Measurements from ENCODE around the gene MSI1.
A peak's percentile ranks its signal among the peaks of the same experiment; 100 is the strongest.

The MSI1 gene

DNA sequence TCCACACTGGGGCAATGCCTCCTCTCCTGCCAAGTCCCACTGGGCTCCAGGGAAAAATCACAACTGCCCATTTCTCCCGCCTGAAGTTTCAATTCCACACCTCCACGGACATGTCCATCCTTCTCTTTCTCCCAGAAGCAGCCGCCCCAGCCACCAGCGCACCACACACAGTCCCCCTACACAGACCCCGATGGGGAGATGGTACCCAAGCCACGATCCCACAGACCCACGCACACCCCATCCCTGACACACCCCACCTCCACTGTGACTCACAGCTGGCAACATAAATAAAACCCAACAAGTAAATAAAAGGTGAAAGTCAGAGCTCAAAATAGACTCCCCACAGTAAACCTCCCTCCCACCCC lies 2.6 kb downstream of the MSI1 start:
- WGBS, 2 experiments (ENCODE audit: insufficient coverage in 2 of 2) = 98% methylated on average over 5 to 6 of the region's 7 CpGs
- no peaks in the 10 kb centered on the region for H3K9me3 ChIP-seq (ENCODE audit: control insufficient read depth, low read length)
- peaks cover 29% of the 10 kb centered on the region for H3K4me1 ChIP-seq (ENCODE audit: control insufficient read depth, insufficient read depth, low read length, poor library complexity, severe bottlenecking)
- H3K27ac ChIP-seq (ENCODE audit: low read depth, low read length, severe bottlenecking) = no peak overlapping the region
- no peak overlapping the region for H3K4me3 ChIP-seq (ENCODE audit: extremely low read depth, insufficient read depth, low read length, poor library complexity, severe bottlenecking)
- H3K36me3 ChIP-seq (ENCODE audit: control insufficient read depth, insufficient read depth, low read length) = peaks cover 37% of the 10 kb centered on the region

DNA sequence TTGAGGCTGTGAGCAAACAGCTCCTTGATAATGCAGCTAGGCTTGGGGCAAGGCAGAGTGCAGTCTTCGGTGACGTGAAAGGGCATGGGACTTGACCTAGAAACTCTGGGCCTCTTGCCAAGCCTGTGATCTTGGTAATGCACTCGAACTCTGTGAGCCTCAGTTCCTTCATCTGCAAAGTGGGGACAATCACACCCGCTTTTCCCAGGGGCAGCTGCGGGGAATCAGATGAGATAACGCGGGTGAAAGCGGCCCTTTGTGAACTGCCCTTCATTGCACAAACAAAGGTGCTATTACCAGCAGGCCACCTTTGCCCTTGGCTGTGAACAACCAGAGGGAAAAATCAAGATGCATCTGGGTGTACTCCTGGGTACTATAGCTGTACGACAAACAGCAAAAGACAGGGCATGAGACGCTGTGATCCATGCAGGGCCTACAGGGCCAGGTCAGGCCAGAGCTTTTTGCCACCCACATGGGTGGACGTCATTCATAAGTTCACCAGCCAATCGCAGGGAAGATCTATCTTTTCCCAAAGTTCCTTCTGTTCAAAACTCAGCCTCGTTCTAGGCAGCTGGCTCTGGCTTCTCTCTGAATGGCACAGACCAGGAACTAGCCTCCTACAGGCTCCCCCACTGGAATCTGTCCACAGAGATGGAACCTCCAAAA lies 3.2 kb downstream of the MSI1 start:
- Histone ChIP-seq H3K9me3 (ENCODE audit: control insufficient read depth, low read length) (no peaks in the 10 kb centered on the region), H3K4me1 (ENCODE audit: control insufficient read depth, insufficient read depth, low read length, poor library complexity, severe bottlenecking) (peaks cover 33% of the 10 kb centered on the region), H3K36me3 (ENCODE audit: control insufficient read depth, insufficient read depth, low read length) (peaks cover 41% of the 10 kb centered on the region), H3K4me3 (ENCODE audit: extremely low read depth, insufficient read depth, low read length, poor library complexity, severe bottlenecking) (no peak overlapping the region), H3K27ac (ENCODE audit: low read depth, low read length, severe bottlenecking) (no peak overlapping the region)
- WGBS, 2 experiments (ENCODE audit: insufficient coverage in 2 of 2) = 91 to 98% methylated on average over 11 to 13 of the region's 13 CpGs

DNA sequence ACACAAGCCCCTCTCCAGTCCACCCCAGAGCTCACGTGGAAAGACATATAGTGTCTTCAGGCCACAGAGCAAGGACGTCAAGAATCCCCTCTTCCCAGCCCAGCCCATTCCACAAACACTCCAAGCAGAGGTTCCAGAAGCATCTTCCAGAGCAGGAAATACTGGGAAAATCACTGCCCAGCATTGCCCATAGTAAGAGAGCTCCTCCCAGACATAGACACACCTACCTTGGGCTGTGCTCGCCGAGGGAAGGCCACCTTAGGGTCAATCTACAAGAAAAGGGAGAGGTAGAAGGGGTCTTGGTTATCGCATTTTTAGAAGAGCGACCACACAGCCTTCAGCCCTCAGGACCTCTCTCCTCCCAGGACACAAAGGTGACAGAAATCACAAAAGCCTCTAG lies 4.5 kb downstream of the MSI1 start:
- 93% methylated on average over 2 of the region's 6 CpGs; no CpG with 5 or more reads in 1 of the 2 experiments for WGBS, 2 experiments (ENCODE audit: insufficient coverage in 2 of 2)
- no peak overlapping the region for H3K4me3 ChIP-seq (ENCODE audit: extremely low read depth, insufficient read depth, low read length, poor library complexity, severe bottlenecking)
- peaks cover 48% of the 10 kb centered on the region for H3K36me3 ChIP-seq (ENCODE audit: control insufficient read depth, insufficient read depth, low read length)
- peaks cover 29% of the 10 kb centered on the region for H3K4me1 ChIP-seq (ENCODE audit: control insufficient read depth, insufficient read depth, low read length, poor library complexity, severe bottlenecking)
- no peak overlapping the region for H3K27ac ChIP-seq (ENCODE audit: low read depth, low read length, severe bottlenecking)
- no peaks in the 10 kb centered on the region for H3K9me3 ChIP-seq (ENCODE audit: control insufficient read depth, low read length)

DNA sequence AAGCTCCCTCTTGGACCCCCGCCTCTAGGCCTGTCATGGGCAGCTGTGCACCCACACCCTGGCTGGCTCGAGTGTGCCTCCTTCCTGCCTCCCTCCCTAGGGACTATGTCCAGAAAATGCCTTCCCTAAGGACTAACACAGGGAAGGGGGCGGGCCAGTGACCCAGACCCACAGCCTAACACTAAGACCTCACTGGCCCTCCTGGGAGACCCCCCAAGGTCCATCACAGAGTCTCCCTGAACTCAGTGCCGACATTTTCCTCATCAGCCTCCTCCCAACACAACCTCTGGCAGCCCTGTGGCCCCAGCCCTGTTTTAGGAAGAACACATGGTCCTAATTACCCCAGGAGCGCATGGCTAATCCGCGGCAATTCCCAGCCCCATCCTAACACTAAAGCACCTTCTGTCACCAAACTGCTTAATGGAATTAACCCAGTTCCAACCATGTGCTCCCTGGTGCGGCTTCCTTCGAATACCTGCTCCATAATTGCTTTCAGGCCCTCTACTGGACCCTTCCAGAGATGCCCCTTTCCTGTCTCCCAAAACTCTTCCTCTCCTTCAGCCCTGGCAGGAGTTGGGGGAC lies 5.6 kb downstream of the MSI1 start:
- no peak overlapping the region for H3K4me3 ChIP-seq (ENCODE audit: extremely low read depth, insufficient read depth, low read length, poor library complexity, severe bottlenecking)
- H3K4me1 ChIP-seq (ENCODE audit: control insufficient read depth, insufficient read depth, low read length, poor library complexity, severe bottlenecking) = peaks cover 40% of the 10 kb centered on the region
- no peak overlapping the region for H3K27ac ChIP-seq (ENCODE audit: low read depth, low read length, severe bottlenecking)
- H3K36me3 ChIP-seq (ENCODE audit: control insufficient read depth, insufficient read depth, low read length) = peaks cover 56% of the 10 kb centered on the region
- H3K9me3 ChIP-seq (ENCODE audit: control insufficient read depth, low read length) = no peaks in the 10 kb centered on the region
- WGBS, 2 experiments (ENCODE audit: insufficient coverage in 2 of 2) = 80 to 92% methylated on average over 7 to 8 of the region's 9 CpGs

DNA sequence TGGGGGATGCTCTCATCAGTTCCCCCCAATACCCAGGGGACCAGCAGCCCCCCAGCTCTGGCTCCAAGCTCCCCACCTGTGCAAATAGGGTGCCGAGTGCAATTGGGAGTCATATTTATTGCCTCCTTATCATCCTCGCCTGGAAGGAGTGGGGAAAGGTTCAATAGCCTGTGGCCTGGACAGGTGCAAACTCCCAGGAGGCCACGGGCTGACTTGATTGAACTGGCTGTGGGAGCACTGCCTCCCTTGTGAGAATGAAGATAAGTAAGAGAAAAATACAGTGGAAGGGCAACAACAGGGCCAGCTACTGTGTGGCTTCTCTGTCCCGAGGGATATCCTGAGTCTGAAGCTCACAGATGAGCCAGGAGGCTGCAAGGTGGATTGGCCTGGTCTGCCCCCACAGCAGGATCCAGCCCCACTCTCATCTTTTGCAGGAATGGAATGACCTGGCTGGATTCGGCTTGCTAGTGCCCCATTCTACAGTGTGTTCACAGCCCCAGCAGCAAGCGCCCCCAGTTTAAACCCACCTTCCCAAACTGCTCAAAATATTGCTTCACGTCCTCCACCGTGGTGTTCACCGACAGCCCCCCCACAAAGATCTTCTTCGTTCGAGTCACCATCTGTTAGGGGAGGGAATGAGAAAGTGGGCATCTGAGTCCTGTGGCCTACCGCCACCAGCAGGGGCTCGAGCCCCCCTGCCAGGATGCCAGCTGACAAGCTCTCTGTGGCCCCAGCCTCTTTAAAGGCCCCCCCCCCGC lies 6.3 kb downstream of the MSI1 start:
- H3K27ac ChIP-seq (ENCODE audit: low read depth, low read length, severe bottlenecking) = peak overlapping the region; percentile 95
- H3K9me3 ChIP-seq (ENCODE audit: control insufficient read depth, low read length) = no peaks in the 10 kb centered on the region
- WGBS, 2 experiments (ENCODE audit: insufficient coverage in 2 of 2) = 84 to 93% methylated on average over 7 to 11 of the region's 14 CpGs
- H3K4me3 ChIP-seq (ENCODE audit: extremely low read depth, insufficient read depth, low read length, poor library complexity, severe bottlenecking) = no peak overlapping the region
- peaks cover 41% of the 10 kb centered on the region for H3K4me1 ChIP-seq (ENCODE audit: control insufficient read depth, insufficient read depth, low read length, poor library complexity, severe bottlenecking)
- H3K36me3 ChIP-seq (ENCODE audit: control insufficient read depth, insufficient read depth, low read length) = peaks cover 58% of the 10 kb centered on the region

DNA sequence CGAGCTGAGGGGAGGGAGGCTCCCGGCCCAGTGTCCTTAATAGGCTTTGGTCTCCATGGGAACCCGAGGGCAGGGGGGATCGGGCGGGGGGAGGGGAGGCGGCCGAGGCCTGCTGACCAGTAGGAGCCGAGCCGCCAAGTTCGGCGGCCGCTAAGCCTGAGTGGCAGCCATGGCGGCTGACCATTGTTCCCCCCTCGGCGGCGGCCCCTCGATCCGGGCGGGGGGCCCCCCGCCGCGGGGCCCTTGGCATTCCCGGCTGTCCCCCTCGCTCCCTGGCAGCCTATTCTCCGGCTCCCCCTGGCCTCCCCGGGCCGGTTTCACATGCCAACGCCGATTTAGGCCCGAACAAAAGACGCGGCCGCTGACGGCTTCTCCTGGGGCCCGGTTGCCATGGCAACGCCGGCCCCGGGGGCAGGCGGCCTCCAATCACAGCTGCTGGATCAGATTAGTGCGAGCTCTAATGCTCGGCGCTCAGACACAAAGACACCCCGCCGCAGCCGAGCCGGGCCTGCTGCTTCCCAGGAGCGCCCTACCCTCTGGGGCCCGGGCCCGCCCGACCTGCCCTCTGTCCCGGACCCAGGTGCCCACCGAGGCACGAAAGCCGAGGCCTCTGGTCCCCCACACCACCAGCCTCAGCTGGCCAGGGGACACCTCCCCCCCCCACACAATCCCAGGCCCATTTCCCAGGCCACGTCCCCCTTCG lies 7.3 kb downstream of the MSI1 start:
- peaks cover 39% of the 10 kb centered on the region for H3K4me1 ChIP-seq (ENCODE audit: control insufficient read depth, insufficient read depth, low read length, poor library complexity, severe bottlenecking)
- H3K36me3 ChIP-seq (ENCODE audit: control insufficient read depth, insufficient read depth, low read length) = peaks cover 68% of the 10 kb centered on the region
- WGBS, 2 experiments (ENCODE audit: insufficient coverage in 2 of 2) = 1 to 4% methylated on average over 41 to 42 of the region's 56 CpGs
- peak overlapping the region; percentile 31 for H3K4me3 ChIP-seq (ENCODE audit: extremely low read depth, insufficient read depth, low read length, poor library complexity, severe bottlenecking)
- H3K9me3 ChIP-seq (ENCODE audit: control insufficient read depth, low read length) = no peaks in the 10 kb centered on the region
- H3K27ac ChIP-seq (ENCODE audit: low read depth, low read length, severe bottlenecking) = peak overlapping the region; percentile 95

DNA sequence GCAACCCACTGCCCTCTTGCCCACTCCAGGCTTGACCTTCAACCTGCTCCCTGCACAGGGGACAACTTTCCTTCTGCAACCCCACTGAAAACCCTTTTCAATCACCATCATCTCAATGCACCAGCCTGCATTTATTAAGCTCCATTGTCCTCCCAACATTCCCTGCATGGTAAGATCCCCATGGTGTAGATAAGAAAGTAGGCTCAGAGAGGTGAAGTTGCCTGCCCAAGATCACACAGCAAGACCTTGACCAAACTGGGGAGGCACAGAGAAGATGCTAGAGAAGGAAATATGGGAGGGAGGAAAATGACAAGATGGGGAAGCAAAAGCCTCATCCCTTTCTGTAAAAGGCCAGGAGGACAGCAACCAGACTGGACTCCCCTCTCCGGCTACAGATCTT lies 9.8 kb downstream of the MSI1 start:
- 100% methylated on average over 1 of the region's 1 CpG; no CpG with 5 or more reads in 1 of the 2 experiments for WGBS, 2 experiments (ENCODE audit: insufficient coverage in 2 of 2)
- Histone ChIP-seq H3K4me3 (ENCODE audit: extremely low read depth, insufficient read depth, low read length, poor library complexity, severe bottlenecking) (no peak overlapping the region), H3K27ac (ENCODE audit: low read depth, low read length, severe bottlenecking) (peak overlapping the region; percentile 57), H3K36me3 (ENCODE audit: control insufficient read depth, insufficient read depth, low read length) (peaks cover 69% of the 10 kb centered on the region), H3K4me1 (ENCODE audit: control insufficient read depth, insufficient read depth, low read length, poor library complexity, severe bottlenecking) (peaks cover 38% of the 10 kb centered on the region), H3K9me3 (ENCODE audit: control insufficient read depth, low read length) (no peaks in the 10 kb centered on the region)

DNA sequence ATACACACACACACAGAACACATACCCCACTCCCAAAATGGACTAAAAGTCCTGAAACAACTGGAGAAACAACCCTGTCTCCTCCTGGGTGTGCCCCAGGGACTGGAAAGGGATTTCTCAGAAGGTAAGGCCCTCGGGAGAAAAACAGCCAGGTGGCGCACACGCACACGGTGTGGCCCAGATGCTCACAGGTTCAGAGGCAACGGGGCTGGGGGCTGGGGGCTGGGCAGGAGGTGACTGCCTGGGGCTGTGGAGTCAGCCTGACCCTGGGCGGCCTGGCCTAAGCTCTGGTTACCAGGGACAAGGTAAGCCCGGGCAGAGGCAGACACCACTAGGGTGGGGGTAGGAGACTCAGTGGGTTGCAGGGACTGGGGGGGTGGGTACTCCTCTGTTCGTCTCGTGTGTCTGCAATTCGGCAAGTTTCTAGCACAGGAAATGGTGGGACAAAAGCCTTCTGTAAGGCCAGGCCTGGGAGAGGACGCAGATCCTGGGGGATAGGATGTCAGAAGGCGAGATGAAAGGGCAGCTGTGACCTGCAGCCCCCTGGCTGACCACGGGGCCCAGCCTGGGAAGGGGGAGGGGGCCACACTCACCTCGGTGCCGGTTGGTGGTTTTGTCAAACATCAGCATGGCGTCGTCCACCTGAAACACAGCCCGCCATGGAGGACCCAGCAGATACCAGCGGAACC lies 10.4 kb downstream of the MSI1 start:
- H3K4me3 ChIP-seq (ENCODE audit: extremely low read depth, insufficient read depth, low read length, poor library complexity, severe bottlenecking) = no peak overlapping the region
- H3K36me3 ChIP-seq (ENCODE audit: control insufficient read depth, insufficient read depth, low read length) = peaks cover 70% of the 10 kb centered on the region
- H3K4me1 ChIP-seq (ENCODE audit: control insufficient read depth, insufficient read depth, low read length, poor library complexity, severe bottlenecking) = peaks cover 38% of the 10 kb centered on the region
- no peaks in the 10 kb centered on the region for H3K9me3 ChIP-seq (ENCODE audit: control insufficient read depth, low read length)
- peak overlapping the region; percentile 57 for H3K27ac ChIP-seq (ENCODE audit: low read depth, low read length, severe bottlenecking)
- WGBS, 2 experiments (ENCODE audit: insufficient coverage in 2 of 2) = 60 to 74% methylated on average over 15 to 18 of the region's 19 CpGs

DNA sequence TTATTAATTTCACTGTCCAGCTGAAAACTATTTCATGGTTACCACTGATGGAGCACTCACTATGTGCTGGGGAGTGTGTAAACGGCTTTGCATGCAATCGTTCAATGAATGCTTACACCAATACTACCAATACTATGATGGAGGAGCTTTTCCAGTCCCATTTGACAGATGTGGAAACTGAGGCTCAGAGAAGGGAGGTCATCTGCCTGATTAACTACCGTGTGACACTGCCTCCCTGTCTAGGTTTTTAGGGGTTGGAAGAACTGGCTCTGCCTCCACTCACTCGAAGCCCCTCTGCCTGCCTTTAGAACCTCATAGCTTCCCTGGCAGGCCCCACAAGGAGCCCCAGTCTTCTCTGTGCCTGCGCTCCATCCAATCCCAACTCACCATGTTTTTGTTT lies 11.9 kb downstream of the MSI1 start:
- H3K4me1 ChIP-seq (ENCODE audit: control insufficient read depth, insufficient read depth, low read length, poor library complexity, severe bottlenecking) = peaks cover 26% of the 10 kb centered on the region
- no peak overlapping the region for H3K4me3 ChIP-seq (ENCODE audit: extremely low read depth, insufficient read depth, low read length, poor library complexity, severe bottlenecking)
- peak overlapping the region; percentile 78 for H3K27ac ChIP-seq (ENCODE audit: low read depth, low read length, severe bottlenecking)
- H3K36me3 ChIP-seq (ENCODE audit: control insufficient read depth, insufficient read depth, low read length) = peaks cover 62% of the 10 kb centered on the region
- no peaks in the 10 kb centered on the region for H3K9me3 ChIP-seq (ENCODE audit: control insufficient read depth, low read length)
- 83% methylated on average over 2 of the region's 5 CpGs; no CpG with 5 or more reads in 1 of the 2 experiments for WGBS, 2 experiments (ENCODE audit: insufficient coverage in 2 of 2)

DNA sequence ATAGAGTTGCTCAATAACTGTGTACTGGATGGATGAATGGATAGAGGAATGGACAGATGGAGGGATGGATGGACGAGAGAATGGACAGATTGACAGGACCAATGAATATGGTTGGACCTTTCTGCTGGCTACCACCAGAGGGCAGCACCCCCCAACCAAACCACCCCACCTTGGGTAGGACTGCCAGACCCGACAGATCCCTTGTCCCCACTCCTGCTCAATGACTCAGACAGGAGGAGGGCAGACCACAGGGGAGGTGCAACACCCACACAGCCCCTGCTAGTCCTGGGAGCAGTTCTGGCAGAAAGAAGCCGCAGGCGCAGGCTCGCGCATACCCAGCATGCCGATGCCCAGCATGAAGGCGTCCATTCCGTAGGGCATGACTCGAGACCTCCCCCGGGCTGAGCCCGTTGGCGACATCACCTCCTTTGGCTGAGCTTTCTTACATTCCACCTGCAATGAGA lies 12.4 kb downstream of the MSI1 start:
- Histone ChIP-seq H3K36me3 (ENCODE audit: control insufficient read depth, insufficient read depth, low read length) (peaks cover 62% of the 10 kb centered on the region), H3K4me1 (ENCODE audit: control insufficient read depth, insufficient read depth, low read length, poor library complexity, severe bottlenecking) (peaks cover 23% of the 10 kb centered on the region), H3K27ac (ENCODE audit: low read depth, low read length, severe bottlenecking) (peak overlapping the region; percentile 78), H3K9me3 (ENCODE audit: control insufficient read depth, low read length) (no peaks in the 10 kb centered on the region), H3K4me3 (ENCODE audit: extremely low read depth, insufficient read depth, low read length, poor library complexity, severe bottlenecking) (no peak overlapping the region)
- WGBS, 2 experiments (ENCODE audit: insufficient coverage in 2 of 2) = 44 to 48% methylated on average over 11 to 12 of the region's 13 CpGs

Data from mesodermal cell (in vitro differentiated cells).